Lung microvascular endothelial cell (primary cell): ENCODE results near the gene FGD1. TPM values are rescaled to one million over a fixed set of nuclear protein-coding genes. Genes with fewer than 3 reads are reported as not detected.

ENCODE experiments used
- DNase-seq, 2 donors: peaks; one replicate each; pipeline versions ENCODE4 v3.0.0 to v3.0.0-alpha.2; 2010; ENCODE audit warnings: low read depth in 2 of 2
- total RNA-seq: library from RNA; depleted of rRNA; stranded (reverse); fragments of >200 nt; gene quantifications from 2 replicates; pipeline ENCODE4 v1.2.1, GENCODE V29; 2014

FGD1 gene
- total RNA-seq, 1 donor from 2014 or later: 0.60 TPM

- DNase-seq: no peak
Measured at GRCh38 chrX:54407266-54407665, 88.8 kb downstream of the FGD1 start.

- DNase-seq: no peak
Measured at GRCh38 chrX:54397113-54397512, 98.9 kb downstream of the FGD1 start.

Other genes with a start within 250 kb of the FGD1 start
- 0.22 and 0.60 TPM in 2 replicates for gene WNK3, start 138.2 kb downstream of the FGD1 start, total RNA-seq
- 11.8 and 16.1 TPM in 2 replicates for gene TSR2, start 55.8 kb downstream of the FGD1 start, total RNA-seq
- gene GNL3L, start 34.0 kb upstream of the FGD1 start, total RNA-seq: 17.9 and 23.0 TPM in 2 replicates